Natural killer cell (primary cell): ENCODE measurements around the gene MTUS2. TPM values are rescaled to one million over a fixed set of nuclear protein-coding genes. Genes with fewer than 3 reads are reported as not detected.

Experiments used
- ATAC-seq, 3 donors: fragments of 150-1000 bp in 2 of 3; fragments of 200-7000 bp in 1 of 3; cut with Tn5 transposase; 1 replicate in 1 of 3; 2 replicates in 2 of 3; pipeline ENCODE4 v1.10.0; 2021; ENCODE audit warnings: mild to moderate bottlenecking in 2 of 3, moderate library complexity in 2 of 3
- DNase-seq, 2 donors: peaks; one replicate each; pipeline versions ENCODE4 v3.0.0 to v3.0.0-alpha.2; 2013 to 2021; ENCODE audit warnings: mixed read lengths in 1 of 2
- H3K27ac ChIP-seq: one replicate; pipeline ENCODE4 v1.5.1; 2013; ENCODE audit warnings: mild to moderate bottlenecking, low read length
- H3K27me3 ChIP-seq: one replicate; pipeline ENCODE4 v1.6.1; 2013; ENCODE audit warnings: low read length; ENCODE audit not compliant: control insufficient read depth, insufficient read depth
- H3K36me3 ChIP-seq: one replicate; pipeline ENCODE4 v1.6.1; 2013; ENCODE audit warnings: low read length; ENCODE audit not compliant: control insufficient read depth, insufficient read depth
- H3K4me1 ChIP-seq: one replicate; pipeline ENCODE4 v1.6.1; 2013; ENCODE audit warnings: low read length; ENCODE audit not compliant: control insufficient read depth, insufficient read depth
- H3K4me3 ChIP-seq: one replicate; pipeline ENCODE4 v1.5.1; 2013; ENCODE audit warnings: low read length
- H3K9me3 ChIP-seq: one replicate; pipeline ENCODE4 v1.6.1; 2013; ENCODE audit warnings: low read length; ENCODE audit not compliant: control insufficient read depth, insufficient read depth
- H3K27ac Mint-ChIP-seq, 2 donors: one replicate each; pipeline ENCODE4 v1.8.0; 2022; ENCODE audit warnings: mild to moderate bottlenecking in 2 of 2, mixed read lengths in 2 of 2, moderate library complexity in 1 of 2
- H3K27me3 Mint-ChIP-seq, 2 donors: one replicate each; pipeline ENCODE4 v1.8.0; 2022; ENCODE audit warnings: low read depth in 2 of 2, mixed read lengths in 2 of 2
- H3K36me3 Mint-ChIP-seq: one replicate; pipeline ENCODE4 v1.8.0; 2022; ENCODE audit warnings: mixed read lengths
- H3K4me1 Mint-ChIP-seq, 2 donors: one replicate each; pipeline ENCODE4 v1.8.0; 2022; ENCODE audit warnings: mixed read lengths in 2 of 2
- H3K4me3 Mint-ChIP-seq: one replicate; pipeline ENCODE4 v1.8.0; 2022; ENCODE audit warnings: mild to moderate bottlenecking, moderate library complexity, mixed read lengths
- H3K9me3 Mint-ChIP-seq, 2 donors: one replicate each; pipeline ENCODE4 v1.8.0; 2022; ENCODE audit warnings: mixed read lengths in 2 of 2
- WGBS: methylation state at CpG from one replicate; pipeline ENCODE4 v1.1.7; 2013; ENCODE audit warnings: missing lambda C conversion rate; ENCODE audit not compliant: insufficient coverage; 5-methylcytosine and 5-hydroxymethylcytosine counted together
- intact Hi-C: fragments of 100-400 bp; cut with micrococcal nuclease; formaldehyde crosslinking; loops from one replicate; pipeline ENCODE4 v1.14.2; 2022
- total RNA-seq, 4 donors: library from RNA; stranded (reverse); fragments of 120-200 nt in 1 of 4; gene quantifications; one replicate each; pipeline versions ENCODE4 v1.2.3 to v1.2.4, GENCODE V29; 2013 to 2022
- TF ChIP-seq, protein P1 (sequence below): fragments of 200-600 bp; IDR thresholded peaks from one replicate; pipeline ENCODE4 v1.8.0; 2022; ENCODE audit warnings: antibody characterized with exemption

The MTUS2 gene
- total RNA-seq, 3 donors from 2014 or later (not counting 1 experiment from before 2014, with no cell fraction given), result not detected

DNA sequence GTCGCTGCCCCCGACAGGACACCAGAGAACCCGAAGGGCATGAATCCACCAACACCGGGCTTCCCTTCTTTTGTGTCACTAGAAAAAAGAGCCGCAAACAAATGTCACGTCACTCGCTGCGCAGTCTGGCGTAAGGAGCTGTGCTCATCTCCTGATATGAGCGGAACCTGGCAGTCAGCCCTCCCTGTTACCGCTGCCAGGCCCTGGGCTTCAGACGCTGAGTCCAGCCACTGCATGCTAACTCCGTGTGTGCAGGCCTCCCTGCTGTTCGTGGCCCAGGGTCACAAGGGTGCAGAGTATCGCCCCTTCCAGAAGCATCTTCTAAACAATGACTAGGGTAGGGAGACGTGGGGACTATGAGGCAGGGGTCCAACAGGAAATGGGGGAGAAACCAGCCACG, 704.0 kb downstream of the MTUS2 start:
- Mint-ChIP-seq H3K4me3 (no peak overlapping the region), H3K27me3 (no peaks in the 10 kb centered on the region), H3K27ac (no peak overlapping the region), H3K36me3 (no peaks in the 10 kb centered on the region), H3K9me3 (no peaks in the 10 kb centered on the region), H3K4me1 (peaks cover 3 to 4% of the 10 kb centered on the region in 2 donors)
- peaks cover 7% of the 10 kb centered on the region for H3K4me1 ChIP-seq
- H3K9me3 ChIP-seq, result no peaks in the 10 kb centered on the region
- 98% methylated on average over 15 of the region's 17 CpGs for WGBS
- intact Hi-C loops, result no loop called here
- no peak overlapping the region for H3K27ac ChIP-seq
- TF ChIP-seq, protein P1, sequence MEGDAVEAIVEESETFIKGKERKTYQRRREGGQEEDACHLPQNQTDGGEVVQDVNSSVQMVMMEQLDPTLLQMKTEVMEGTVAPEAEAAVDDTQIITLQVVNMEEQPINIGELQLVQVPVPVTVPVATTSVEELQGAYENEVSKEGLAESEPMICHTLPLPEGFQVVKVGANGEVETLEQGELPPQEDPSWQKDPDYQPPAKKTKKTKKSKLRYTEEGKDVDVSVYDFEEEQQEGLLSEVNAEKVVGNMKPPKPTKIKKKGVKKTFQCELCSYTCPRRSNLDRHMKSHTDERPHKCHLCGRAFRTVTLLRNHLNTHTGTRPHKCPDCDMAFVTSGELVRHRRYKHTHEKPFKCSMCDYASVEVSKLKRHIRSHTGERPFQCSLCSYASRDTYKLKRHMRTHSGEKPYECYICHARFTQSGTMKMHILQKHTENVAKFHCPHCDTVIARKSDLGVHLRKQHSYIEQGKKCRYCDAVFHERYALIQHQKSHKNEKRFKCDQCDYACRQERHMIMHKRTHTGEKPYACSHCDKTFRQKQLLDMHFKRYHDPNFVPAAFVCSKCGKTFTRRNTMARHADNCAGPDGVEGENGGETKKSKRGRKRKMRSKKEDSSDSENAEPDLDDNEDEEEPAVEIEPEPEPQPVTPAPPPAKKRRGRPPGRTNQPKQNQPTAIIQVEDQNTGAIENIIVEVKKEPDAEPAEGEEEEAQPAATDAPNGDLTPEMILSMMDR, result no peak
- peaks cover 23% of the 10 kb centered on the region for H3K36me3 ChIP-seq
- no peak for ATAC-seq
- no peak overlapping the region for H3K4me3 ChIP-seq
- no peaks in the 10 kb centered on the region for H3K27me3 ChIP-seq
- DNase-seq, result no peak

DNA sequence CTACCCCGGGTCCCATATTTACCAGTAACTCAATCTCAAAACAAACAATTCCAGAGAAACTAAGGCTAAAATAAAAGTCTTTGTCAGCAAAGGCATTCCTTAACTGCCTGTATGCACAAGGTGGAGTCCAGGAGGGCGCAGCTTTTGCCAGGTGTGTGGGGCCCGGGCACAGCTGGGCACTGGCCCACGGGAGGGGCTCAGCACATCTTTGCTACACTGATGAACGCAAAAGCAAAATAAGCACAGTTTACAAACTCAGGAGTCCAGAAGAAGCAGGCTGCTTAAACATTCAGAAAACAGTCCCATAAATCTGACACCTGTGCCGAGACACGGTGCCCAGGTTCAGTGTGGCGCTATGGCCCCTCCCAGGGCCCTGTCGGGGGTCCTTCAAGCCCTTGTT, 704.5 kb downstream of the MTUS2 start:
- no peak overlapping the region for H3K4me3 Mint-ChIP-seq
- H3K9me3 Mint-ChIP-seq, result no peaks in the 10 kb centered on the region
- DNase-seq (no peak), ATAC-seq (no peak)
- intact Hi-C loops, result no loop called here
- H3K9me3 ChIP-seq, result no peaks in the 10 kb centered on the region
- no peak overlapping the region for H3K27ac ChIP-seq
- TF ChIP-seq, protein P1, result no peak
- H3K4me1 Mint-ChIP-seq, result peaks cover 8 to 9% of the 10 kb centered on the region in 2 donors
- H3K27me3 Mint-ChIP-seq, result no peaks in the 10 kb centered on the region
- H3K36me3 ChIP-seq, result peaks cover 23% of the 10 kb centered on the region
- peaks cover 12% of the 10 kb centered on the region for H3K4me1 ChIP-seq
- WGBS, result 95% methylated on average over 9 of the region's 9 CpGs
- H3K27ac Mint-ChIP-seq, result no peak overlapping the region
- H3K27me3 ChIP-seq, result no peaks in the 10 kb centered on the region
- H3K36me3 Mint-ChIP-seq, result no peaks in the 10 kb centered on the region
- H3K4me3 ChIP-seq, result no peak overlapping the region

DNA sequence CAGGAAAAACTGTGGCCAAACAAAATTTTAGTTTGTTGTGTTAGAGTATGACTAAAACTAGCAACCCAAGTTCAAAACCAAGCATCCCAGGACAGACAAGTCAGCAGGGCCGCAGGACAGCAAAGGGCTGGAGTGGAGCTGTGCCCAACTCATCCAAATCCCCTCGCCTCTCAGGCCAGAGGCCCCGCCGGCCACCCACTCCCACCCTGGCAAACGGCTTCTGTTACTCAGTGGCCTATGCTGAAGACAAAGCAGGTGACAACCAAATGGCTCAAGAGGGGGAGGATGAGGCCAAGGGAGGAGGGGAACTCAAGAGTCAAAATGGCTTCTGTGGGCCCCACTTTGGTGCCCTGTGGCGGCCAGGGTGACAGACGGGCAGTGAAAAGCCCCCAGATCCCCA, 705.6 kb downstream of the MTUS2 start:
- Histone ChIP-seq H3K36me3 (peaks cover 23% of the 10 kb centered on the region), H3K4me3 (no peak overlapping the region), H3K9me3 (no peaks in the 10 kb centered on the region), H3K27ac (no peak overlapping the region), H3K4me1 (peaks cover 16% of the 10 kb centered on the region), H3K27me3 (no peaks in the 10 kb centered on the region)
- H3K9me3 Mint-ChIP-seq, result no peaks in the 10 kb centered on the region
- DNase-seq, result no peak
- H3K4me3 Mint-ChIP-seq, result no peak overlapping the region
- intact Hi-C loops, result no loop called here
- H3K36me3 Mint-ChIP-seq, result no peaks in the 10 kb centered on the region
- 94% methylated on average over 7 of the region's 7 CpGs for WGBS
- no peak overlapping the region for H3K27ac Mint-ChIP-seq
- H3K4me1 Mint-ChIP-seq, result peaks cover 19 to 20% of the 10 kb centered on the region in 2 donors
- no peak for ATAC-seq
- TF ChIP-seq, protein P1, result no peak
- H3K27me3 Mint-ChIP-seq, result no peaks in the 10 kb centered on the region

DNA sequence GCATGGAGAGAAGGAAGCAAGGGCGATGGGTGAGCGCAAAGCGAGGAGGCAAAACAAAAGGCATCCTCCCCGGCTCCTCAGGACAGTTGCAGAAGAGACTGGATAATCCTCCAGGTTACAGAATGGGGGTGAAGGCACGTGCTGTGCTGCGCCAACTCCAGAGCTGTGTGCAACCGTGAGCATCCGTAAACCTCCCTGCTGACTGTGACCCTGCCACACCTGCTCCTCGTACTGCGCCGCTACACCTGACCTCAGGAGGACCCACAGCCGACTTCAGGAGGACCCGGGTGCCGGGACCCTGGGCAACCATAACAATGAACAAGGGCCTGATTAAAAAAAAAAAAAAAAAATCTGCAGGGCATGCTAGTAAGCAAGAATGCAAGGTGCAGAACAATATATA, 706.6 kb downstream of the MTUS2 start:
- DNase-seq (no peak), ATAC-seq (no peak)
- TF ChIP-seq, protein P1, result no peak
- H3K4me3 Mint-ChIP-seq, result no peak overlapping the region
- Histone ChIP-seq H3K9me3 (no peaks in the 10 kb centered on the region), H3K4me3 (no peak overlapping the region), H3K27ac (no peak overlapping the region), H3K27me3 (no peaks in the 10 kb centered on the region), H3K4me1 (peaks cover 17% of the 10 kb centered on the region), H3K36me3 (peaks cover 19% of the 10 kb centered on the region)
- H3K27me3 Mint-ChIP-seq, result no peaks in the 10 kb centered on the region
- WGBS, result 95% methylated on average over 14 of the region's 14 CpGs
- no peaks in the 10 kb centered on the region for H3K36me3 Mint-ChIP-seq
- no peak overlapping the region for H3K27ac Mint-ChIP-seq
- intact Hi-C loops, result no loop called here
- peaks cover 20 to 23% of the 10 kb centered on the region in 2 donors for H3K4me1 Mint-ChIP-seq
- no peaks in the 10 kb centered on the region for H3K9me3 Mint-ChIP-seq
